Pancreas (tissue), 10 donors: ENCODE data around the gene DPYSL5. TPM values are rescaled to one million over a fixed set of nuclear protein-coding genes. Genes with fewer than 3 reads are reported as not detected.

ENCODE experiments used
- ATAC-seq, 4 donors: fragments of 200-7000 bp; cut with Tn5 transposase; one replicate each; pipeline versions ENCODE4 v1.8.0 to v1.9.1; 2020; ENCODE audit warnings: mild to moderate bottlenecking in 4 of 4, moderate library complexity in 4 of 4
- DNase-seq, 6 donors: peaks; one replicate each; pipeline ENCODE4 v3.0.0-alpha.2; 2020
- FAIRE-seq: peaks from 2 replicates; lab custom pipeline; 2012; peaks lifted over from hg19 to GRCh38; lab: Jason Lieb, UNC
- H3K27ac ChIP-seq, 4 donors: fragments of 200-600 bp; sonication (generic); 1 replicate in 3 of 4; 2 replicates in 1 of 4; pipeline versions ENCODE4 v1.5.0 to v1.8.0; 2020
- H3K27me3 ChIP-seq, 4 donors: fragments of 200-600 bp; one replicate each; pipeline ENCODE4 v1.8.0; 2021
- H3K36me3 ChIP-seq, 3 donors: fragments of 200-600 bp; sonication (generic) in 1 of 3; one replicate each; pipeline versions ENCODE4 v1.5.0 to v1.8.0; 2020 to 2021
- H3K4me1 ChIP-seq, 3 donors: fragments of 200-600 bp; one replicate each; pipeline ENCODE4 v1.8.0; 2021
- H3K4me3 ChIP-seq, 4 donors: fragments of 200-600 bp; sonication (generic) in 2 of 4; one replicate each; pipeline versions ENCODE4 v1.5.0 to v1.8.0; 2020 to 2021
- H3K9me3 ChIP-seq, 4 donors: fragments of 200-600 bp; one replicate each; pipeline ENCODE4 v1.8.0; 2021
- CTCF ChIP-seq, 4 donors: fragments of 200-600 bp; sonication (generic) in 3 of 4; IDR thresholded peaks; one replicate each; pipeline versions ENCODE4 v1.5.0 to v1.8.0; 2021; ENCODE audit warnings: antibody characterized with exemption in 4 of 4
- WGBS, 2 donors: extraction: QIAGEN DNeasy Blood & Tissue Kit; methylation state at CpG; one replicate each; pipeline ENCODE4 v1.1.7; 2013; 5-methylcytosine and 5-hydroxymethylcytosine counted together
- intact Hi-C, 3 donors: fragments of 100-400 bp; cut with DNase I; formaldehyde crosslinking; loops; one replicate each; pipeline versions ENCODE4 v1.11.1 to v1.14.2; 2022
- polyA plus RNA-seq, 2 donors: library from polyadenylated mRNA; stranded (reverse); fragments of 200-250 nt; gene quantifications; one replicate each; pipeline ENCODE4 v1.2.3, GENCODE V29; 2013
- total RNA-seq, 6 donors: library from RNA; stranded (reverse); fragmentation: NEBNext Ultra II Directional in 4 of 6; extraction: Animal tissue kit (Norgen Biotek cat#: 25700) in 4 of 6; gene quantifications; one replicate each; pipeline versions ENCODE4 v1.2.1 to v1.2.4, GENCODE V29; 2021 to 2023
- donor health status: healthy with polysubstance abuse.
- donor health status: DM: no; HTN: no; CAD: no; lungs with moderate emphysema.
- donor health status: DM: no; HTN: no; CAD: no.
- donor health status: control.
- donor health status: control.
- donor health status: Bipolar disorder and iron deficiency.
- donor health status: DM: yes; HTN: yes; CAD: no.
- donor health status: DM: no; HTN: no; CAD: no.
- donor health status: DM: no; HTN: no; CAD: no.
- donor health status: DM: yes; HTN: yes; CAD: no.

Gene DPYSL5
- total and polyA plus RNA-seq, 8 donors, result 0.02 to 0.12 (median 0.09) TPM; not detected in 5

DNA sequence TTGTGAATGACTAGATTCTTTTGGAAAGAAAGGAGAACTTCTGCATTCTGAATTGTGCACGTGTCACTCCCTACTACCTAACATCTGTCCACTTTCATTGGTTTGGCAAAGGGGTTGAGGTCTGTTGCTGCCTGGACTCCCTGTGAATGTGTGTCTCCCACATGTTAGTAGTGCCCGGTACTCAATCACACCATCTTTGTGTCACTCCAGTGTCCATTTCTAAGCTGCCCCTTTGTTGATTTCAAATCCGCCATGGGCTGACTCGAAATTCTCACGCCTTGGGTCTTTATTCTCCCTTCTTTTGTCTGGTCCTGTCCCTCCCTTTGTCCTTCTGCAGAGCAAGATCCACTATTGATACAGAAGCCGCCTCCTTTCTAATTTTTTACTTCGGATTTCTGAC lies 7.5 kb downstream of the DPYSL5 start:
- H3K27me3 ChIP-seq, result peaks cover 0 to 4% (median 0%) of the 10 kb centered on the region in 4 donors
- TF ChIP-seq CTCF (IDR thresholded peaks at IDR 0.05), result no peak
- H3K4me1 ChIP-seq, result no peaks in the 10 kb centered on the region
- ATAC-seq, result no peak
- no peak for DNase-seq
- no peaks in the 10 kb centered on the region for H3K9me3 ChIP-seq
- no peak for FAIRE-seq
- no peaks in the 10 kb centered on the region for H3K36me3 ChIP-seq
- H3K4me3 ChIP-seq, result no peak overlapping the region
- H3K27ac ChIP-seq, result no peak overlapping the region
- intact Hi-C loops, result no loop called here
- WGBS, 2 donors, result 69 to 72% methylated on average over 7 of the region's 7 CpGs

DNA sequence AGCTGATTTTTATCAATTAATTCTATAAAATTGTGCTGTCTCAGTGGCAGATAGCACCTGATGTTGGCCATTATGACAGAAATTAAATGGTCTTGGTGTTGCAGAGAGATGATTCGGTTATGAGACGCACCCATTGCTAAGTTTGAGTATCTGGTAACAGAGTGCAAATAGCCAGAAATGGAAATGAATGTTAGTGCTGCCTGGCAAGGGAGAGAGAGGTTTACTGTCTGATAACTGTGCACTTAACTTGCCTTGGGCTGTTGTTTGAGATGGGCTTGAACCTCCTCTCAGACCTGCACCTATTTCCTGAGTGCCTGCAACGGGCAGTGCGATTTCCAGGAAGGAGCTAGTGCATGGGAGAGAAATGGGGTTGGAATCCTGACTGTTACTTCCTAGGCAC lies 11.7 kb downstream of the DPYSL5 start:
- ATAC-seq (no peak), FAIRE-seq (no peak), DNase-seq (no peak)
- H3K36me3 ChIP-seq, result no peaks in the 10 kb centered on the region
- WGBS, 2 donors, result 84 to 90% methylated on average over 4 of the region's 4 CpGs
- H3K9me3 ChIP-seq, result no peaks in the 10 kb centered on the region
- H3K27ac ChIP-seq, result no peak overlapping the region
- intact Hi-C loops, result no loop called here
- H3K27me3 ChIP-seq, result peaks cover 0 to 4% (median 0%) of the 10 kb centered on the region in 4 donors
- H3K4me3 ChIP-seq, result no peak overlapping the region
- no peak for TF ChIP-seq CTCF (IDR thresholded peaks at IDR 0.05)
- H3K4me1 ChIP-seq, result no peaks in the 10 kb centered on the region

- 56 to 64% methylated on average over 3 of the region's 3 CpGs for WGBS, 2 donors
- H3K9me3 ChIP-seq, result no peaks in the 10 kb centered on the region
- H3K4me3 ChIP-seq, result no peak overlapping the region
- no peaks in the 10 kb centered on the region for H3K36me3 ChIP-seq
- no peaks in the 10 kb centered on the region for H3K4me1 ChIP-seq
- peaks cover 0 to 4% (median 0%) of the 10 kb centered on the region in 4 donors for H3K27me3 ChIP-seq
- intact Hi-C loops, result no loop called here
- FAIRE-seq (no peak), DNase-seq (no peak), ATAC-seq (no peak)
- no peak for TF ChIP-seq CTCF (IDR thresholded peaks at IDR 0.05)
- no peak overlapping the region for H3K27ac ChIP-seq
These were observed 12.4 kb downstream of the DPYSL5 start for GRCh38 chr2:26860211-26860850.

- no peak for TF ChIP-seq CTCF (IDR thresholded peaks at IDR 0.05)
- Histone ChIP-seq H3K4me3 (no peak overlapping the region), H3K36me3 (no peaks in the 10 kb centered on the region), H3K4me1 (no peaks in the 10 kb centered on the region), H3K27me3 (no peaks in the 10 kb centered on the region), H3K9me3 (no peaks in the 10 kb centered on the region), H3K27ac (no peak overlapping the region)
- no peak for DNase-seq
- no peak for FAIRE-seq
- intact Hi-C loops, result no loop called here
- ATAC-seq, result peak in 1 of 4 donors; percentile 23
- WGBS, 2 donors, result 54 to 56% methylated on average over 2 of the region's 2 CpGs
These were observed 13.8 kb downstream of the DPYSL5 start for GRCh38 chr2:26861610-26862224.

DNA sequence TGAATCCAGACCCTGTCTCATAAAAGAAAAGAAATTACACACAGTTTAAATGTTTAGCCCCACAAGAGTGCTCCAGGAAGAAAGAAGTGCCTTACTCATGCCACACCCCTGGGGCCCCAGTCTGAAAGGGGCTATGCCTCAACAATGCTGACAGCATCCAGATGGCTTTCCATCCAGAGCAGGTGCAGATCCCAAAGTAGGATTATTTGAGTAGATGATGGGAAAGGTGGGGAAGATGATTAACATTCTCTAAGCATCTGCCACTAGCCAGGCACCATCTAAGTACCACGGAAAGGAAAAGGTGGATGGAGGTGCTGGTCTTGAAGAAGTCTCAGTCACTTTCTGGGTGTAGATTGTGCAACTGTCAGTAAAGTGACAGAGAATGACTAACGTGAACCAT lies 16.3 kb downstream of the DPYSL5 start:
- H3K4me1 ChIP-seq, result no peaks in the 10 kb centered on the region
- H3K27me3 ChIP-seq, result no peaks in the 10 kb centered on the region
- WGBS, 2 donors, result 67 to 77% methylated on average over 2 of the region's 2 CpGs
- H3K9me3 ChIP-seq, result no peaks in the 10 kb centered on the region
- H3K4me3 ChIP-seq, result no peak overlapping the region
- no peak for TF ChIP-seq CTCF (IDR thresholded peaks at IDR 0.05)
- no peak for FAIRE-seq
- no peak overlapping the region for H3K27ac ChIP-seq
- intact Hi-C loops, result no loop called here
- no peaks in the 10 kb centered on the region for H3K36me3 ChIP-seq
- ATAC-seq, result no peak
- no peak for DNase-seq
